C4-2B (cell line): ENCODE data around the gene GSK3B.

ENCODE experiments used
- CTCF ChIP-seq: fragments of 450-650 bp; conservative IDR thresholded peaks from 2 replicates; pipeline ENCODE4 v1.5.1; 2017; ENCODE audit warnings: mild to moderate bottlenecking
- ZFX ChIP-seq: fragments of 450-650 bp; IDR thresholded peaks from 2 replicates; pipeline ENCODE4 v1.6.1; 2017

- no peak for TF ChIP-seq CTCF
- TF ChIP-seq ZFX: no peak
These were observed 71.5 kb downstream of the GSK3B start for GRCh38 chr3:120022729-120023128.
